GM12878 (cell line): Measurements from ENCODE around the gene SYCE3. TPM values are rescaled to one million over a fixed set of nuclear protein-coding genes. Genes with fewer than 3 reads are reported as not detected.

Experiments used
- BHLHE40 ChIP-seq, 2 experiments: fragments of 450-650 bp in 1 of 2; IDR thresholded peaks; 2 replicates each; pipeline ENCODE4 v1.6.1; 2011 to 2017; ENCODE audit warnings: low read depth in 2 of 2, borderline replicate concordance in 1 of 2, improper control_type of control experiment in 1 of 2, low read length in 1 of 2, mild to moderate bottlenecking in 1 of 2
- EED ChIP-seq: sonication (generic); IDR thresholded peaks from 2 replicates; pipeline ENCODE4 v1.6.1; 2016; ENCODE audit warnings: antibody characterized with exemption, low read depth
- EGR1 ChIP-seq, 2 experiments: IDR thresholded peaks; 1 replicate in 1 of 2; 2 replicates in 1 of 2; pipeline ENCODE4 v1.6.1; 2011 to 2012; ENCODE audit warnings: low read depth in 2 of 2, low read length in 2 of 2, borderline replicate concordance in 1 of 2, mild to moderate bottlenecking in 1 of 2, moderate library complexity in 1 of 2
- HCFC1 ChIP-seq: fragments of 150-350 bp; IDR thresholded peaks from 2 replicates; pipeline ENCODE4 v1.6.1; 2014; ENCODE audit warnings: low read length
- KLF5 ChIP-seq: fragments of 450-650 bp; IDR thresholded peaks from 2 replicates; pipeline ENCODE4 v1.6.1; 2014; ENCODE audit warnings: mild to moderate bottlenecking; ENCODE audit not compliant: partially characterized antibody
- MYC ChIP-seq: IDR thresholded peaks from 2 replicates; pipeline ENCODE4 v1.6.1; 2011; ENCODE audit warnings: mild to moderate bottlenecking, low read length, moderate library complexity, inconsistent platforms; ENCODE audit not compliant: insufficient read depth, insufficient replicate concordance, insufficient read length, severe bottlenecking
- NR2C1 ChIP-seq: fragments of 450-650 bp; IDR thresholded peaks from 2 replicates; pipeline ENCODE4 v1.6.1; 2017; ENCODE audit warnings: antibody characterized with exemption, mild to moderate bottlenecking, moderate library complexity
- PAX5 ChIP-seq: IDR thresholded peaks from 2 replicates; pipeline ENCODE4 v1.6.1; 2011; ENCODE audit warnings: low read depth, low read length, borderline replicate concordance
- SMARCA5 ChIP-seq: fragments of 450-650 bp; IDR thresholded peaks from 2 replicates; pipeline ENCODE4 v1.6.1; 2017; ENCODE audit warnings: mild to moderate bottlenecking
- SP1 ChIP-seq: IDR thresholded peaks from one replicate; pipeline ENCODE4 v1.6.1; 2011; ENCODE audit warnings: low read depth, low read length
- SREBF2 ChIP-seq: IDR thresholded peaks from 2 replicates; pipeline ENCODE4 v1.6.1; 2012; ENCODE audit warnings: mild to moderate bottlenecking, low read length
- STAT1 ChIP-seq: fragments of 450-650 bp; conservative IDR thresholded peaks from 2 replicates; pipeline ENCODE4 v1.6.1; 2014; ENCODE audit warnings: antibody characterized with exemption, mild to moderate bottlenecking
- YY1 ChIP-seq: IDR thresholded peaks from 2 replicates; pipeline ENCODE4 v1.6.1; 2011; ENCODE audit warnings: low read depth, mild to moderate bottlenecking, low read length
- polyA plus RNA-seq, 11 experiments: library from polyadenylated mRNA; depleted of rRNA in 4 of 11; unstranded in 6 of 11; stranded (reverse) in 5 of 11; fragments of >200 nt; fragmentation: Nextera tagmentation in 4 of 11; fragmentation: Illumina TruSeq in 1 of 11; extraction: Ambion mirVana in 4 of 11; extraction: Trizol in 1 of 11; gene quantifications; 1 replicate in 1 of 11; 2 replicates in 10 of 11; pipeline versions ENCODE4 v1.2.1 to v1.2.3, GENCODE V29; 2011 to 2016; ENCODE audit warnings: inconsistent platforms in 2 of 11, missing spikeins in 2 of 11, low read depth in 1 of 11
- total RNA-seq, 4 experiments: library from RNA; depleted of rRNA in 3 of 4; stranded (reverse); fragments of >200 nt in 3 of 4; fragmentation: Illumina TruSeq in 1 of 4; extraction: Trizol in 1 of 4; gene quantifications; 2 replicates each; pipeline versions ENCODE4 v1.2.1 to v1.2.3, GENCODE V29; 2013 to 2021
- TF ChIP-seq, protein P1 (sequence below): fragments of 450-650 bp; IDR thresholded peaks from 2 replicates; pipeline ENCODE4 v1.6.1; 2016; ENCODE audit warnings: mild to moderate bottlenecking, moderate library complexity, borderline replicate concordance
- TF ChIP-seq, protein P2 (sequence below): IDR thresholded peaks from 2 replicates; pipeline ENCODE4 v1.6.1; 2012; ENCODE audit warnings: low read depth, low read length, improper control_type of control experiment
- TF ChIP-seq, protein P3 (sequence below): fragments of 450-650 bp; IDR thresholded peaks from 2 replicates; pipeline ENCODE4 v1.6.1; 2017; ENCODE audit warnings: mild to moderate bottlenecking, moderate library complexity
- TF ChIP-seq, protein P4 (sequence below): fragments of 150-350 bp; IDR thresholded peaks from 2 replicates; pipeline ENCODE4 v1.6.1; 2016; ENCODE audit warnings: low read depth, low read length

The SYCE3 gene
- total and polyA plus RNA-seq, 10 of the 15 experiments (the other 5 are each of a cell fraction or from before 2014, with no cell fraction given), result 0.38 to 0.91 (median 0.76) TPM; not detected in 4

DNA sequence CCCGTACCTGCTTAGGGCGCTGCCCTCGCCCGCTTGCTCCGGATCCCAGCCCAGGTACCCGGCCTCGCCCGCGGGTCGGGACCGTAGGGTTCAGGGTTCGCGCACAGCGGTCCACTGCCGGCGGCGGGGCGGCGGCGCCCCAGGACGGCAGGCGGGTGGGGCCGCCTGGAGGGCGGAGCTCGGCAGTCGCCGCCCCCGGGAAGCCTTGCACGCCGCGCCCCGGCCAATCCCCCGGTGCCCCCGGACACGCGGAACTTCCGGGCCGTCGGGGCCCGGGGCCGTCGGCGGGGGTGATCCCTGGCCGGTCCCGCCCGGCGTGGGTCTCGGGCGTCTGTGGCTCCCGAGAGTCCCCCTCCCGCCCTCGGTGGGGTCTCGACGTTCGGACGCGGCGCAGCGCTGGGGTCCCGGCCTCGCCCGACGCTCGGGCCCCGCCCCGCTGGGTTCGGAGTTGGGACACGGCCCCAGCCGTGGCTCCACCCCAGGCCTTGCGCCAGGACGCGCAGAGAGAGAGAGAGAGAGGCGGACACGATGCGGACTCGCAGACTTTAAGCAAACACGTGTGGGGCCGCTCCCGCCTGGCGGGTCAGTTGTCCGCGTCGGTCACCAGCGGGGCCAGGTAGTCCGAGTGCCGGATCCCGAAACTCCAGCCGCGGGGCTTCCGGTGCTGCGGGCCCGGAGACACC is 32.7 kb downstream of the SYCE3 start, which contains the start of gene TYMP (continued):
- TF ChIP-seq, protein P1, sequence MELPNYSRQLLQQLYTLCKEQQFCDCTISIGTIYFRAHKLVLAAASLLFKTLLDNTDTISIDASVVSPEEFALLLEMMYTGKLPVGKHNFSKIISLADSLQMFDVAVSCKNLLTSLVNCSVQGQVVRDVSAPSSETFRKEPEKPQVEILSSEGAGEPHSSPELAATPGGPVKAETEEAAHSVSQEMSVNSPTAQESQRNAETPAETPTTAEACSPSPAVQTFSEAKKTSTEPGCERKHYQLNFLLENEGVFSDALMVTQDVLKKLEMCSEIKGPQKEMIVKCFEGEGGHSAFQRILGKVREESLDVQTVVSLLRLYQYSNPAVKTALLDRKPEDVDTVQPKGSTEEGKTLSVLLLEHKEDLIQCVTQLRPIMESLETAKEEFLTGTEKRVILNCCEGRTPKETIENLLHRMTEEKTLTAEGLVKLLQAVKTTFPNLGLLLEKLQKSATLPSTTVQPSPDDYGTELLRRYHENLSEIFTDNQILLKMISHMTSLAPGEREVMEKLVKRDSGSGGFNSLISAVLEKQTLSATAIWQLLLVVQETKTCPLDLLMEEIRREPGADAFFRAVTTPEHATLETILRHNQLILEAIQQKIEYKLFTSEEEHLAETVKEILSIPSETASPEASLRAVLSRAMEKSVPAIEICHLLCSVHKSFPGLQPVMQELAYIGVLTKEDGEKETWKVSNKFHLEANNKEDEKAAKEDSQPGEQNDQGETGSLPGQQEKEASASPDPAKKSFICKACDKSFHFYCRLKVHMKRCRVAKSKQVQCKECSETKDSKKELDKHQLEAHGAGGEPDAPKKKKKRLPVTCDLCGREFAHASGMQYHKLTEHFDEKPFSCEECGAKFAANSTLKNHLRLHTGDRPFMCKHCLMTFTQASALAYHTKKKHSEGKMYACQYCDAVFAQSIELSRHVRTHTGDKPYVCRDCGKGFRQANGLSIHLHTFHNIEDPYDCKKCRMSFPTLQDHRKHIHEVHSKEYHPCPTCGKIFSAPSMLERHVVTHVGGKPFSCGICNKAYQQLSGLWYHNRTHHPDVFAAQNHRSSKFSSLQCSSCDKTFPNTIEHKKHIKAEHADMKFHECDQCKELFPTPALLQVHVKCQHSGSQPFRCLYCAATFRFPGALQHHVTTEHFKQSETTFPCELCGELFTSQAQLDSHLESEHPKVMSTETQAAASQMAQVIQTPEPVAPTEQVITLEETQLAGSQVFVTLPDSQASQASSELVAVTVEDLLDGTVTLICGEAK, result no peak
- TF ChIP-seq MYC (peak; percentile 81), STAT1 (no peak), SREBF2 (no peak), PAX5 (no peak), EGR1 (IDR thresholded peaks at IDR 0.05; ENCODE audit: borderline replicate concordance in 1 of 2, low read depth in 2 of 2, low read length in 2 of 2) (peak in 1 of 2 experiments; percentile 41; a peak in 2 of 3 replicates), NR2C1 (peak; percentile 31; the same call in 1 of the 2 replicates), SP1 (peak; percentile 10), BHLHE40 (IDR thresholded peaks at IDR 0.05; ENCODE audit: borderline replicate concordance in 1 of 2, low read depth in 2 of 2, low read length in 1 of 2) (peak; percentile 4 to 72; a peak in 3 of 4 replicates), KLF5 (peak; percentile 20), EED (peak; percentile 59), SMARCA5 (peak; percentile 82; the same call in 1 of the 2 replicates), YY1 (peak; percentile 51), HCFC1 (peak; percentile 29; the same call in 1 of the 2 replicates)
- TF ChIP-seq, protein P2, sequence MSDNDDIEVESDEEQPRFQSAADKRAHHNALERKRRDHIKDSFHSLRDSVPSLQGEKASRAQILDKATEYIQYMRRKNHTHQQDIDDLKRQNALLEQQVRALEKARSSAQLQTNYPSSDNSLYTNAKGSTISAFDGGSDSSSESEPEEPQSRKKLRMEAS, result peak; percentile 86
- TF ChIP-seq, protein P3, sequence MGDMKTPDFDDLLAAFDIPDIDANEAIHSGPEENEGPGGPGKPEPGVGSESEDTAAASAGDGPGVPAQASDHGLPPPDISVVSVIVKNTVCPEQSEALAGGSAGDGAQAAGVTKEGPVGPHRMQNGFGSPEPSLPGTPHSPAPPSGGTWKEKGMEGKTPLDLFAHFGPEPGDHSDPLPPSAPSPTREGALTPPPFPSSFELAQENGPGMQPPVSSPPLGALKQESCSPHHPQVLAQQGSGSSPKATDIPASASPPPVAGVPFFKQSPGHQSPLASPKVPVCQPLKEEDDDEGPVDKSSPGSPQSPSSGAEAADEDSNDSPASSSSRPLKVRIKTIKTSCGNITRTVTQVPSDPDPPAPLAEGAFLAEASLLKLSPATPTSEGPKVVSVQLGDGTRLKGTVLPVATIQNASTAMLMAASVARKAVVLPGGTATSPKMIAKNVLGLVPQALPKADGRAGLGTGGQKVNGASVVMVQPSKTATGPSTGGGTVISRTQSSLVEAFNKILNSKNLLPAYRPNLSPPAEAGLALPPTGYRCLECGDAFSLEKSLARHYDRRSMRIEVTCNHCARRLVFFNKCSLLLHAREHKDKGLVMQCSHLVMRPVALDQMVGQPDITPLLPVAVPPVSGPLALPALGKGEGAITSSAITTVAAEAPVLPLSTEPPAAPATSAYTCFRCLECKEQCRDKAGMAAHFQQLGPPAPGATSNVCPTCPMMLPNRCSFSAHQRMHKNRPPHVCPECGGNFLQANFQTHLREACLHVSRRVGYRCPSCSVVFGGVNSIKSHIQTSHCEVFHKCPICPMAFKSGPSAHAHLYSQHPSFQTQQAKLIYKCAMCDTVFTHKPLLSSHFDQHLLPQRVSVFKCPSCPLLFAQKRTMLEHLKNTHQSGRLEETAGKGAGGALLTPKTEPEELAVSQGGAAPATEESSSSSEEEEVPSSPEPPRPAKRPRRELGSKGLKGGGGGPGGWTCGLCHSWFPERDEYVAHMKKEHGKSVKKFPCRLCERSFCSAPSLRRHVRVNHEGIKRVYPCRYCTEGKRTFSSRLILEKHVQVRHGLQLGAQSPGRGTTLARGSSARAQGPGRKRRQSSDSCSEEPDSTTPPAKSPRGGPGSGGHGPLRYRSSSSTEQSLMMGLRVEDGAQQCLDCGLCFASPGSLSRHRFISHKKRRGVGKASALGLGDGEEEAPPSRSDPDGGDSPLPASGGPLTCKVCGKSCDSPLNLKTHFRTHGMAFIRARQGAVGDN, result 0 out of 2 replicates have a peak, but pooled peaks have one; percentile 36
- TF ChIP-seq, protein P4, sequence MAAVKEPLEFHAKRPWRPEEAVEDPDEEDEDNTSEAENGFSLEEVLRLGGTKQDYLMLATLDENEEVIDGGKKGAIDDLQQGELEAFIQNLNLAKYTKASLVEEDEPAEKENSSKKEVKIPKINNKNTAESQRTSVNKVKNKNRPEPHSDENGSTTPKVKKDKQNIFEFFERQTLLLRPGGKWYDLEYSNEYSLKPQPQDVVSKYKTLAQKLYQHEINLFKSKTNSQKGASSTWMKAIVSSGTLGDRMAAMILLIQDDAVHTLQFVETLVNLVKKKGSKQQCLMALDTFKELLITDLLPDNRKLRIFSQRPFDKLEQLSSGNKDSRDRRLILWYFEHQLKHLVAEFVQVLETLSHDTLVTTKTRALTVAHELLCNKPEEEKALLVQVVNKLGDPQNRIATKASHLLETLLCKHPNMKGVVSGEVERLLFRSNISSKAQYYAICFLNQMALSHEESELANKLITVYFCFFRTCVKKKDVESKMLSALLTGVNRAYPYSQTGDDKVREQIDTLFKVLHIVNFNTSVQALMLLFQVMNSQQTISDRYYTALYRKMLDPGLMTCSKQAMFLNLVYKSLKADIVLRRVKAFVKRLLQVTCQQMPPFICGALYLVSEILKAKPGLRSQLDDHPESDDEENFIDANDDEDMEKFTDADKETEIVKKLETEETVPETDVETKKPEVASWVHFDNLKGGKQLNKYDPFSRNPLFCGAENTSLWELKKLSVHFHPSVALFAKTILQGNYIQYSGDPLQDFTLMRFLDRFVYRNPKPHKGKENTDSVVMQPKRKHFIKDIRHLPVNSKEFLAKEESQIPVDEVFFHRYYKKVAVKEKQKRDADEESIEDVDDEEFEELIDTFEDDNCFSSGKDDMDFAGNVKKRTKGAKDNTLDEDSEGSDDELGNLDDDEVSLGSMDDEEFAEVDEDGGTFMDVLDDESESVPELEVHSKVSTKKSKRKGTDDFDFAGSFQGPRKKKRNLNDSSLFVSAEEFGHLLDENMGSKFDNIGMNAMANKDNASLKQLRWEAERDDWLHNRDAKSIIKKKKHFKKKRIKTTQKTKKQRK, result no peak
